Lower leg skin (tissue), 4 donors: ENCODE data around the gene RAB29. TPM values are rescaled to one million over a fixed set of nuclear protein-coding genes. Genes with fewer than 3 reads are reported as not detected.

Experiments used
- DNase-seq, 2 donors: peaks; one replicate each; pipeline ENCODE4 v3.0.0-alpha.2; 2019; ENCODE audit warnings: low spot score in 2 of 2
- H3K4me3 ChIP-seq: fragments of 200-600 bp; sonication (generic); 2 replicates; pipeline ENCODE4 v1.5.1; 2017; ENCODE audit warnings: mild to moderate bottlenecking, low read depth; ENCODE audit not compliant: poor library complexity, severe bottlenecking
- POLR2A ChIP-seq, 2 donors: fragments of 450-650 bp; IDR thresholded peaks; one replicate each; pipeline ENCODE4 v1.6.1; 2016 to 2017; ENCODE audit warnings: antibody characterized with exemption in 2 of 2, mild to moderate bottlenecking in 1 of 2, moderate library complexity in 1 of 2
- WGBS, 2 donors: methylation state at CpG; one replicate each; pipeline ENCODE4 v1.1.5; 2018; 5-methylcytosine and 5-hydroxymethylcytosine counted together
- intact Hi-C: fragments of 100-400 bp; cut with DNase I; formaldehyde crosslinking; loops from one replicate; pipeline ENCODE4 v1.15.0; 2023; ENCODE audit warnings: low total_unique reads
- total RNA-seq, 4 donors: library from RNA; depleted of rRNA; stranded (reverse); fragments of >200 nt; gene quantifications; one replicate each; pipeline ENCODE4 v1.1.0, GENCODE V29; 2016
- TF ChIP-seq, protein P1 (sequence below), 3 donors: fragments of 450-650 bp; IDR thresholded peaks; one replicate each; pipeline ENCODE4 v1.5.1; 2016; ENCODE audit warnings: antibody characterized with exemption in 3 of 3, mild to moderate bottlenecking in 3 of 3, moderate library complexity in 2 of 3

The RAB29 gene
- total RNA-seq, 4 donors from 2014 or later = 5.3 to 11.5 (median 9.8) TPM

DNA sequence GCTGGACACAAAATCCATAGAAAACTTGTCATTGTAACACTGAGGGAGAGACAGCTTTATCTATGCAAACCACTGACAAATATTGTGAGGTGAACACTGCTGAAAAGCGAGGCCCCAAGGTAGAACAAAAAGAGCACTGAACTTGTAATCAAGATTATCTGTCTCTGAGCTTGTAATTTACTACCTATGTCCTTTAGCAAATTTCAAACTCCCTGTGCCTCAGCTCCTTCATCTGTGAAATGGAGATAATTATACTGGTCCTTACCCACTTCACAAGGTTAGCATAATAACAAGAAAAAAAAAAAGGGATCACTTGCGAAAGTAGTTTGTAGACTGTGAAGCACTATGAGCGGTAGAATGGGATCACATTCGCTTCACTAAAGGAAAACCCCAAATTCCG, 20.4 kb downstream of the RAB29 start:
- no peak for DNase-seq
- intact Hi-C loops = no loop called here
- TF ChIP-seq POLR2A (IDR thresholded peaks at IDR 0.05) = no peak
- TF ChIP-seq, protein P1, sequence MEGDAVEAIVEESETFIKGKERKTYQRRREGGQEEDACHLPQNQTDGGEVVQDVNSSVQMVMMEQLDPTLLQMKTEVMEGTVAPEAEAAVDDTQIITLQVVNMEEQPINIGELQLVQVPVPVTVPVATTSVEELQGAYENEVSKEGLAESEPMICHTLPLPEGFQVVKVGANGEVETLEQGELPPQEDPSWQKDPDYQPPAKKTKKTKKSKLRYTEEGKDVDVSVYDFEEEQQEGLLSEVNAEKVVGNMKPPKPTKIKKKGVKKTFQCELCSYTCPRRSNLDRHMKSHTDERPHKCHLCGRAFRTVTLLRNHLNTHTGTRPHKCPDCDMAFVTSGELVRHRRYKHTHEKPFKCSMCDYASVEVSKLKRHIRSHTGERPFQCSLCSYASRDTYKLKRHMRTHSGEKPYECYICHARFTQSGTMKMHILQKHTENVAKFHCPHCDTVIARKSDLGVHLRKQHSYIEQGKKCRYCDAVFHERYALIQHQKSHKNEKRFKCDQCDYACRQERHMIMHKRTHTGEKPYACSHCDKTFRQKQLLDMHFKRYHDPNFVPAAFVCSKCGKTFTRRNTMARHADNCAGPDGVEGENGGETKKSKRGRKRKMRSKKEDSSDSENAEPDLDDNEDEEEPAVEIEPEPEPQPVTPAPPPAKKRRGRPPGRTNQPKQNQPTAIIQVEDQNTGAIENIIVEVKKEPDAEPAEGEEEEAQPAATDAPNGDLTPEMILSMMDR (IDR thresholded peaks at IDR 0.05) = no peak
- 74 to 90% methylated on average over 5 of the region's 5 CpGs for WGBS, 2 donors
- no peak overlapping the region for H3K4me3 ChIP-seq

DNA sequence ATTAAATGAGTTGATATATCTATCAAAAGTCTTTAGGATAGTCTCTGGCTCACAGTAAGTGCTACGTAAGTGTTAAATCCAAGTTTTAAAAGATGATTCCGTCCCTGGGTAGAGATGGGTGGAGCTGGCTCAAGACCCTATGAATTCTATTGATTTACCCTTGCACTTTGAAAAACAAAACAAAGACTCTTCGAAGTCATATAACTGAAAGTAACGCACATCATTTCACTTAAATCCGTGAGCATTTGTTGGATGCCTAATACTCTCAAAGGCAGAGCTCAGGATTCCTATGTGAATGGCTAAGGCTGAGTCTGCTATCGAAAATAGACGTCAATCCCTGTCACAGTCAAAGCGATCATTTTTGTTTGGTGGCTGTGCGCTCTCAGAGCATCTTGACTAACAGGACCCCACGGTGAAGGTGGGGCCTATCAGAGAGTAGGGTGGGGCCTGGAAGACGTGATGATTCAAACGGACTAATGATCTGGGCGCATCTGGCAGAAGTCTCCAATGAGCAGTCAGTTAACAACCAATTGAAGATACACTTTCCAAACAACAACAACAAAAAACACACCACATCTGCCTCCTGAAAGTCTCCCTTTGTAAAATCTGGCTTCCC, 24.1 kb downstream of the RAB29 start:
- H3K4me3 ChIP-seq = no peak overlapping the region
- intact Hi-C loops = no loop called here
- WGBS, 2 donors = 66 to 74% methylated on average over 13 of the region's 13 CpGs
- no peak for DNase-seq
- TF ChIP-seq, protein P1 (IDR thresholded peaks at IDR 0.05) = no peak
- TF ChIP-seq POLR2A (IDR thresholded peaks at IDR 0.05) = no peak

- peak; percentile 100 for DNase-seq
- WGBS, 2 donors = 0% methylated on average over 22 to 25 of the region's 27 CpGs
These were observed 24.9 kb downstream of the RAB29 start, which contains the start of gene NUCKS1 for GRCh38 chr1:205750138-205751035. Gene NUCKS1, minus strand, starts transcription at chr1:205750182. Its CDS starts 209 bp downstream, at chr1:205749973.

GRCh38 chr1:205749234-205750137, 25.8 kb downstream of the RAB29 start:
- H3K4me3 ChIP-seq = peak overlapping the region; percentile 88
- DNase-seq = peak; percentile 89 to 98
- WGBS, 2 donors = 1% methylated on average over 14 to 49 of the region's 81 CpGs
- intact Hi-C loops = no loop called here
- TF ChIP-seq, protein P1 (IDR thresholded peaks at IDR 0.05) = no peak
- peak in 1 of 2 donors; percentile 88 for TF ChIP-seq POLR2A (IDR thresholded peaks at IDR 0.05)

More at GRCh38 chr1:205750138-205751035, 24.9 kb downstream of the RAB29 start, which contains the start of gene NUCKS1:
- intact Hi-C loops = no loop called here
- no peak for TF ChIP-seq POLR2A (IDR thresholded peaks at IDR 0.05)
- TF ChIP-seq, protein P1 (IDR thresholded peaks at IDR 0.05) = no peak
- peak within 1 kb of the TSS; percentile 88 for H3K4me3 ChIP-seq
